Naive thymus-derived CD4-positive, alpha-beta T cell (primary cell): ENCODE measurements around the gene C2orf68. TPM values are rescaled to one million over a fixed set of nuclear protein-coding genes. Genes with fewer than 3 reads are reported as not detected.

Source experiments
- ATAC-seq: fragments of 150-1000 bp; cut with Tn5 transposase; 2 replicates; pipeline ENCODE4 v1.10.0; 2021; ENCODE audit warnings: mild to moderate bottlenecking, moderate library complexity
- CTCF ChIA-PET: fragments of 350-600 bp; sonication (Branson Sonifier 250); formaldehyde crosslinking; loops from one replicate; lab custom pipeline; 2021; ENCODE audit warnings: antibody characterized with exemption; lab: Charles Lee
- POLR2A ChIA-PET: fragments of 350-600 bp; sonication (Branson Sonifier 250); formaldehyde crosslinking; loops from one replicate; lab custom pipeline; 2021; ENCODE audit warnings: antibody characterized with exemption, inconsistent platforms; lab: Charles Lee
- DNase-seq, 9 donors: peaks; one replicate each; pipeline versions ENCODE4 v3.0.0 to v3.0.0-alpha.2; 2020 to 2022; ENCODE audit warnings: mixed read lengths in 1 of 9
- H3K27ac ChIP-seq: one replicate; pipeline ENCODE4 v1.7.0; 2013; ENCODE audit warnings: mild to moderate bottlenecking, low read depth, low read length, moderate library complexity
- H3K27me3 ChIP-seq, 2 donors: one replicate each; pipeline ENCODE4 v1.7.0; 2013; ENCODE audit warnings: low read length in 2 of 2, mild to moderate bottlenecking in 2 of 2, moderate library complexity in 2 of 2; ENCODE audit not compliant: control insufficient read depth in 2 of 2, insufficient read depth in 2 of 2
- H3K36me3 ChIP-seq, 3 experiments: 1 replicate in 2 of 3; 2 replicates in 1 of 3; pipeline ENCODE4 v1.7.0; 2013; ENCODE audit warnings: low read length in 3 of 3, mild to moderate bottlenecking in 3 of 3, moderate library complexity in 1 of 3; ENCODE audit not compliant: insufficient read depth in 3 of 3, control insufficient read depth in 2 of 3
- H3K4me1 ChIP-seq, 2 donors: one replicate each; pipeline ENCODE4 v1.7.0; 2013; ENCODE audit warnings: low read length in 2 of 2, mild to moderate bottlenecking in 2 of 2, moderate library complexity in 1 of 2; ENCODE audit not compliant: control insufficient read depth in 2 of 2, insufficient read depth in 2 of 2
- H3K4me3 ChIP-seq: 2 replicates; pipeline ENCODE4 v1.7.0; 2013; ENCODE audit warnings: mild to moderate bottlenecking, low read length
- H3K9me3 ChIP-seq, 3 experiments: 1 replicate in 2 of 3; 2 replicates in 1 of 3; pipeline ENCODE4 v1.7.0; 2013; ENCODE audit warnings: low read length in 3 of 3; ENCODE audit not compliant: control insufficient read depth in 2 of 3
- H3K27ac Mint-ChIP-seq, 9 donors: one replicate each; pipeline ENCODE4 v1.8.0; 2020 to 2022; ENCODE audit warnings: mixed read lengths in 9 of 9, mild to moderate bottlenecking in 8 of 9, moderate library complexity in 5 of 9, inconsistent platforms in 2 of 9
- H3K27me3 Mint-ChIP-seq, 5 donors: one replicate each; pipeline ENCODE4 v1.8.0; 2021 to 2022; ENCODE audit warnings: mixed read lengths in 5 of 5, mild to moderate bottlenecking in 1 of 5
- H3K36me3 Mint-ChIP-seq, 5 donors: one replicate each; pipeline ENCODE4 v1.8.0; 2020 to 2022; ENCODE audit warnings: mixed read lengths in 5 of 5, mild to moderate bottlenecking in 3 of 5, inconsistent platforms in 1 of 5
- H3K4me1 Mint-ChIP-seq, 7 donors: one replicate each; pipeline ENCODE4 v1.8.0; 2020 to 2022; ENCODE audit warnings: mixed read lengths in 7 of 7, mild to moderate bottlenecking in 3 of 7, inconsistent platforms in 1 of 7
- H3K4me3 Mint-ChIP-seq, 10 donors: one replicate each; pipeline ENCODE4 v1.8.0; 2020 to 2022; ENCODE audit warnings: mild to moderate bottlenecking in 10 of 10, mixed read lengths in 10 of 10, moderate library complexity in 6 of 10, inconsistent platforms in 2 of 10
- H3K9me3 Mint-ChIP-seq, 11 donors: one replicate each; pipeline ENCODE4 v1.8.0; 2020 to 2022; ENCODE audit warnings: mixed read lengths in 11 of 11, mild to moderate bottlenecking in 4 of 11, inconsistent platforms in 1 of 11, moderate library complexity in 1 of 11
- intact Hi-C, 2 donors: fragments of 100-400 bp; cut with micrococcal nuclease; formaldehyde crosslinking; loops; one replicate each; pipeline ENCODE4 v1.15.1; 2023
- polyA plus RNA-seq, 2 donors: library from polyadenylated mRNA; unstranded; fragments of 300-500 nt; fragmentation: Illumina TruSeq; gene quantifications; one replicate each; pipeline ENCODE4 v1.2.3, GENCODE V29; 2021
- total RNA-seq, 6 experiments: library from RNA in 5 of 6; stranded (reverse) in 5 of 6; gene quantifications; 1 replicate in 5 of 6; 2 replicates in 1 of 6; pipeline ENCODE4 v1.2.3 and lab custom pipeline; 2021 to 2026

C2orf68 gene
- total and polyA plus RNA-seq, 7 experiments from 2014 or later: 24.9 to 92.1 (median 42.5) TPM

DNA sequence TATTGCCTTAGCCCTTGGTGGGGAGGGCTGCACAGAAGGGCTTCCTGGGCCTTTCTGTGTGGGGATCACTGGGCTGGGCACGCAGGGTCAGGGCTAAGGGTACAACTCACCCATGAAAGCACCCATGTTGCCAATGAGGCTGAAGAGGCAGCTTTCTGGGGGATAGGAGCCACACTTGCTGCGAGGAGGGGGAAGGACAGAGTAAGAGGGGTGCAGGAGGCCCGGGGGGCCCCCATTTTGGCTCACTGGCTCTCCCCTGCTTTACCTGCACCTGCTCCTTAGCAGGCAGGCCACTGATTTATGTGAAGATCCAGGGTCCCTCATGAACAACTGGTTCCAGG is 11.7 kb downstream of the C2orf68 start:
- Histone ChIP-seq H3K4me1 (peaks cover 15 to 18% of the 10 kb centered on the region in 2 donors), H3K27me3 (no peaks in the 10 kb centered on the region), H3K9me3 (no peaks in the 10 kb centered on the region), H3K27ac (peak overlapping the region; percentile 81), H3K36me3 (peaks cover 0 to 25% (median 0%) of the 10 kb centered on the region in 3 experiments), H3K4me3 (no peak overlapping the region)
- Mint-ChIP-seq H3K4me3 (peak overlapping the region in 3 of 10 donors; percentile 43 to 93 (median 89)), H3K27me3 (peaks cover 0 to 2% (median 0%) of the 10 kb centered on the region in 5 donors), H3K9me3 (no peaks in the 10 kb centered on the region), H3K36me3 (peaks cover 0 to 6% (median 0%) of the 10 kb centered on the region in 5 donors), H3K4me1 (peaks cover 24 to 54% (median 40%) of the 10 kb centered on the region in 7 donors), H3K27ac (peak overlapping the region in 2 of 9 donors; percentile 62 to 70)
- ATAC-seq (no peak), DNase-seq (no peak)
- POLR2A ChIA-PET: interaction anchor here (0.5 to 3.3 kb wide), 5 partner anchors 11 to 683 kb away, joined by 3 to 13 read pairs (median 8); partner anchors contain the start of genes C2orf68, USP39, VAMP5 and VAMP8
- CTCF ChIA-PET: interaction anchor here (0.9 kb wide), 1 partner anchor 17 kb away, joined by 3 read pairs; no protein-coding TSS in a partner anchor
- intact Hi-C loops: loop anchor here in 1 of 2 donors (5.0 kb wide), 1 partner anchor 842 kb away; the partner anchor contains the start of gene KDM3A

DNA sequence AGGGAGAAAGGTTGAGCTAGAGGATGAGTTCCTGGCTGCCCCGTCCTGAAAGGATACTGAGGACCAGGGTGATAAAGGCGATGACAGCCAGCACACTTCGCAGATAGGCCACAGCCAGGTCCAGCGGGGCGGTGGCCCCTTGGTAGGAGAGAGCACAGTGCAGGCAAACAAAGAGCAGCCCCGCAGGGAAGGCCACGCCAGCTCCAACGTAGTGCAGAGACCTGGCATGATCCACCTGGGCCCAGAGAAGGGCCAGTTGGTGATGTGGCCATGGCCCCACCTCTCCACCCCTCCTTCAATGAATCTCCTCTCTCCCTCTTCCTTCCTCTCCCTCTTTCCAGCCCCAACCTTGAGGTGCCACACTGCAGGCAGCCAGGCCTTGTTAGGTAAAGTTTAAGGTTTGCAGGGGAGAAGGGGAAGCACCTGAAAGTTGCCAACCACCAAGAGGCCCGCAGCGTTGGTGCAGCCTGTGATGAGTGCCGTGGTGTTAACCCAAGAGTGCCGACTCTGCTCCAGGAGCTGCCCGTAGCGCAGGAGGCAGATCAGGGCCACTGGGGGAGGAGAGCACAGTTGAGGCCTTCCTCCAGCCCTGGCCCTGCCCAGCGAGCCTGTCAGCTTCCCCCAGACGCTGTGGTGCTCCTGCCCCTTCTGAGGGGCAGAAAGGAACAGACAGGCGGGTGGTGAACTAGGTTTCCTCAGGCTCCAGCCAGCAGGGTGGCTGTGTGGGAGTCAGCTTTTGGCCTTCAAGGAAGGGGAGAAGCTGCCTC is 12.2 kb downstream of the C2orf68 start:
- Histone ChIP-seq H3K4me1 (peaks cover 19 to 20% of the 10 kb centered on the region in 2 donors), H3K9me3 (no peaks in the 10 kb centered on the region), H3K36me3 (peaks cover 0 to 25% (median 0%) of the 10 kb centered on the region in 3 experiments), H3K4me3 (no peak overlapping the region), H3K27me3 (no peaks in the 10 kb centered on the region), H3K27ac (peak overlapping the region; percentile 19)
- no peaks in the 10 kb centered on the region for H3K9me3 Mint-ChIP-seq
- peaks cover 0 to 2% (median 0%) of the 10 kb centered on the region in 5 donors for H3K27me3 Mint-ChIP-seq
- intact Hi-C loops: loop anchor here in 1 of 2 donors (5.0 kb wide), 1 partner anchor 843 kb away; the partner anchor contains the start of gene KDM3A
- ChIA-PET CTCF (interaction anchor here (0.9 kb wide), 1 partner anchor 17 kb away, joined by 3 read pairs; no protein-coding TSS in a partner anchor), POLR2A (interaction anchor here (0.5 to 3.3 kb wide), 6 partner anchors 12 to 683 kb away, joined by 3 to 13 read pairs (median 6); partner anchors contain the start of genes C2orf68, USP39, VAMP5 and VAMP8)
- DNase-seq: no peak
- peaks cover 0 to 6% (median 0%) of the 10 kb centered on the region in 5 donors for H3K36me3 Mint-ChIP-seq
- ATAC-seq: no peak
- peaks cover 26 to 54% (median 38%) of the 10 kb centered on the region in 7 donors for H3K4me1 Mint-ChIP-seq
- peak overlapping the region in 2 of 10 donors; percentile 43 to 89 for H3K4me3 Mint-ChIP-seq
- H3K27ac Mint-ChIP-seq: peak overlapping the region in 3 of 9 donors; percentile 16 to 32 (median 18)

GRCh38 chr2:85598594-85599340 is 13.1 kb downstream of the C2orf68 start:
- H3K4me3 Mint-ChIP-seq: peak overlapping the region in 1 of 10 donors; percentile 71
- no peak for DNase-seq
- ChIA-PET POLR2A (interaction anchor here (0.5 to 3.3 kb wide), 5 partner anchors 9 to 78 kb away, joined by 3 to 13 read pairs (median 8); partner anchors contain the start of genes USP39, VAMP5 and VAMP8), CTCF (no interaction called here)
- no peaks in the 10 kb centered on the region for H3K9me3 ChIP-seq
- H3K4me1 ChIP-seq: peaks cover 20 to 21% of the 10 kb centered on the region in 2 donors
- peak overlapping the region in 2 of 9 donors; percentile 14 to 79 for H3K27ac Mint-ChIP-seq
- intact Hi-C loops: no loop called here
- no peak overlapping the region for H3K4me3 ChIP-seq
- peaks cover 0 to 2% (median 0%) of the 10 kb centered on the region in 5 donors for H3K27me3 Mint-ChIP-seq
- H3K36me3 Mint-ChIP-seq: peaks cover 0 to 6% (median 0%) of the 10 kb centered on the region in 5 donors
- H3K27me3 ChIP-seq: no peaks in the 10 kb centered on the region
- no peak for ATAC-seq
- peaks cover 29 to 56% (median 42%) of the 10 kb centered on the region in 7 donors for H3K4me1 Mint-ChIP-seq
- H3K27ac ChIP-seq: no peak overlapping the region
- H3K36me3 ChIP-seq: peaks cover 0 to 25% (median 0%) of the 10 kb centered on the region in 3 experiments
- H3K9me3 Mint-ChIP-seq: no peaks in the 10 kb centered on the region

DNA sequence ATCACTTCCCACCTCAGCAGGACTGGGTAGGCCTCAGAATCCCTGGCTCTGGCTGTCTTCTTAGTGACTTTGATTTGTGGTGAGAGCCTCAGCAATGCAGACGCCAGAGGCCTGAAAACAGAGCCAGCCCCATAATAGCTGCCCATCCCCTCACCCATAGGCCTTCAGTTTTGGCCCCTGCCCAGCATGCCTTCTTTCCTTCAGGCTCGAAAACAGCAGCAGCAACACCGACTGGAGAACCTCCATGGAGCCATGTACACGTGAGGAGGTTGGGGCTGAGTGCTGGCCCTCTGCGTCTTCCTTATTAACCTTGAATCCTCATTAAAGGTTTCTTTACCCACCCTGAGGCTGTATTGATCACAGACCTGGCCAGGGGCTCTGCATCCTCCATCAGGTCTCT is 14.6 kb downstream of the C2orf68 start:
- CTCF ChIA-PET: interaction anchor here (1.6 kb wide), 1 partner anchor 40 kb away, joined by 4 read pairs; no protein-coding TSS in a partner anchor
- H3K9me3 ChIP-seq: no peaks in the 10 kb centered on the region
- H3K36me3 Mint-ChIP-seq: peaks cover 0 to 4% (median 0%) of the 10 kb centered on the region in 5 donors
- H3K27ac ChIP-seq: no peak overlapping the region
- H3K36me3 ChIP-seq: peaks cover 0 to 22% (median 0%) of the 10 kb centered on the region in 3 experiments
- peaks cover 20 to 55% (median 37%) of the 10 kb centered on the region in 7 donors for H3K4me1 Mint-ChIP-seq
- ATAC-seq (no peak), DNase-seq (no peak)
- H3K27ac Mint-ChIP-seq: peak overlapping the region in 8 of 9 donors; percentile 6 to 99 (median 83)
- H3K27me3 Mint-ChIP-seq: no peaks in the 10 kb centered on the region
- no peaks in the 10 kb centered on the region for H3K27me3 ChIP-seq
- POLR2A ChIA-PET: interaction anchor here (1.1 to 5.3 kb wide), 5 partner anchors 8 to 59 kb away, joined by 3 to 85 read pairs (median 35); partner anchors contain the start of genes GGCX, VAMP5 and VAMP8
- intact Hi-C loops: no loop called here
- peak overlapping the region; percentile 74 to 100 (median 97) for H3K4me3 Mint-ChIP-seq
- no peak overlapping the region for H3K4me3 ChIP-seq
- H3K9me3 Mint-ChIP-seq: peaks cover 0 to under 1% (median 0%) of the 10 kb centered on the region in 11 donors
- H3K4me1 ChIP-seq: peaks cover 15 to 20% of the 10 kb centered on the region in 2 donors

DNA sequence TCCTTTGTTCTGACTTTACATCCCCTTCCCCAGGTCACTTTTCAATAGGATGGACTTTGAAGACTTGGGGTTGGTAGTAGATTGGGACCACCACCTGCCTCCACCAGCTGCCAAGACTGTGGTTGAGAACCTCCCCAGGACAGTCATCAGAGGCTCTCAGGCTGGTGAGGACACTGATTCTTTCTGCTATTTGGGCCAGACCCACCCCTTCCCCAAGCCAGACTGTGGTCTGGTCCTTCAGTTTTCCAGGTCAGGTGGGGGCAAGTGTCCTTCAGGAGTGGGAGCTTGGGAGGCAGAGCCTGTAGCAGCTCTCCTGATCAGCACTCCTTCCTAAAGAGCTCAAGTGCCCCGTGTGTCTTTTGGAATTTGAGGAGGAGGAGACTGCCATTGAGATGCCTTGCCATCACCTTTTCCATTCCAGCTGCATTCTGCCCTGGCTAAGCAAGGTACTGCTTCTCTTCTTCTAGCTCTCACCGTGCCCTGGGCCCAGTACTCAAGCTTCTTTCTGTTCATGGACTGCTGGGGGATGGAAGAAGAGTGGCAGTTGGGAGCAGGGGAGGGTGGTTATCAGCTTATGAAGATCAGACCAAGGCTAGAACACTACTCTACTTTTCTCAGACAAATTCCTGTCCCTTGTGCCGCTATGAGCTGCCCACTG is 15.3 kb downstream of the C2orf68 start:
- H3K4me3 Mint-ChIP-seq: peak overlapping the region; percentile 74 to 100 (median 97)
- no peaks in the 10 kb centered on the region for H3K27me3 Mint-ChIP-seq
- ChIA-PET POLR2A (interaction anchor here (1.2 to 5.3 kb wide), 7 partner anchors 8 to 844 kb away, joined by 3 to 85 read pairs (median 30); partner anchors contain the start of genes C2orf68, GGCX, KDM3A and VAMP5), CTCF (interaction anchor here (1.6 kb wide), 1 partner anchor 41 kb away, joined by 4 read pairs; no protein-coding TSS in a partner anchor)
- intact Hi-C loops: no loop called here
- no peaks in the 10 kb centered on the region for H3K9me3 ChIP-seq
- H3K4me1 ChIP-seq: peaks cover 15 to 16% of the 10 kb centered on the region in 2 donors
- H3K27ac ChIP-seq: peak overlapping the region; percentile 88
- H3K27ac Mint-ChIP-seq: peak overlapping the region; percentile 58 to 99 (median 96)
- H3K36me3 ChIP-seq: peaks cover 0 to 22% (median 0%) of the 10 kb centered on the region in 3 experiments
- H3K4me1 Mint-ChIP-seq: peaks cover 21 to 51% (median 32%) of the 10 kb centered on the region in 7 donors
- H3K36me3 Mint-ChIP-seq: peaks cover 0 to 4% (median 0%) of the 10 kb centered on the region in 5 donors
- H3K9me3 Mint-ChIP-seq: peaks cover 0 to 2% (median 0%) of the 10 kb centered on the region in 11 donors
- DNase-seq (no peak), ATAC-seq (no peak)
- peak overlapping the region; percentile 89 for H3K4me3 ChIP-seq
- no peaks in the 10 kb centered on the region for H3K27me3 ChIP-seq
